Measurements from ENCODE around the gene GLRX. TPM values are rescaled to one million over a fixed set of nuclear protein-coding genes. Genes with fewer than 3 reads are reported as not detected.

Gene GLRX
- total RNA-seq, 2 donors from 2014 or later: 32.0 to 51.9 TPM

GRCh38 chr5:95808013-95808685 is 14.4 kb downstream of the GLRX start:
- DNase-seq: no peak
- Mint-ChIP-seq H3K27ac (peak overlapping the region; percentile 96), H3K4me3 (peak overlapping the region; percentile 79), H3K4me1 (peaks cover 52% of the 10 kb centered on the region), H3K36me3 (ENCODE audit: low read depth) (peaks cover under 1% of the 10 kb centered on the region), H3K27me3 (no peaks in the 10 kb centered on the region)
- H3K9me3 ChIP-seq (ENCODE audit: control insufficient read depth, low read length, poor library complexity, severe bottlenecking): no peaks in the 10 kb centered on the region
- ATAC-seq: peak; percentile 3

- Mint-ChIP-seq H3K4me1 (peaks cover 40% of the 10 kb centered on the region), H3K27ac (no peak overlapping the region), H3K27me3 (no peaks in the 10 kb centered on the region), H3K36me3 (ENCODE audit: low read depth) (no peaks in the 10 kb centered on the region), H3K4me3 (no peak overlapping the region)
- H3K9me3 ChIP-seq (ENCODE audit: control insufficient read depth, low read length, poor library complexity, severe bottlenecking): no peaks in the 10 kb centered on the region
- DNase-seq (no peak), ATAC-seq (no peak)
Measured at GRCh38 chr5:95806687-95807086, 15.8 kb downstream of the GLRX start.

- Mint-ChIP-seq H3K4me1 (peaks cover 25% of the 10 kb centered on the region), H3K27ac (no peak overlapping the region), H3K27me3 (no peaks in the 10 kb centered on the region), H3K36me3 (ENCODE audit: low read depth) (no peaks in the 10 kb centered on the region), H3K4me3 (no peak overlapping the region)
- ATAC-seq (no peak), DNase-seq (no peak)
- H3K9me3 ChIP-seq (ENCODE audit: control insufficient read depth, low read length, poor library complexity, severe bottlenecking): no peaks in the 10 kb centered on the region
Measured at GRCh38 chr5:95804736-95805539, 17.6 kb downstream of the GLRX start.

GRCh38 chr5:95803271-95804148 is 19.0 kb downstream of the GLRX start:
- Mint-ChIP-seq H3K27me3 (no peaks in the 10 kb centered on the region), H3K27ac (no peak overlapping the region), H3K4me3 (no peak overlapping the region), H3K4me1 (peaks cover 11% of the 10 kb centered on the region), H3K36me3 (ENCODE audit: low read depth) (no peaks in the 10 kb centered on the region)
- DNase-seq: no peak
- no peak for ATAC-seq
- no peaks in the 10 kb centered on the region for H3K9me3 ChIP-seq (ENCODE audit: control insufficient read depth, low read length, poor library complexity, severe bottlenecking)

GRCh38 chr5:95801961-95802360 is 20.6 kb downstream of the GLRX start:
- Mint-ChIP-seq H3K27me3 (no peaks in the 10 kb centered on the region), H3K4me3 (no peak overlapping the region), H3K27ac (no peak overlapping the region), H3K36me3 (ENCODE audit: low read depth) (no peaks in the 10 kb centered on the region), H3K4me1 (no peaks in the 10 kb centered on the region)
- ATAC-seq (no peak), DNase-seq (no peak)
- H3K9me3 ChIP-seq (ENCODE audit: control insufficient read depth, low read length, poor library complexity, severe bottlenecking): no peaks in the 10 kb centered on the region

- no peak overlapping the region for H3K27ac Mint-ChIP-seq
Measured at GRCh38 chr5:95801532-95801931, 21.0 kb downstream of the GLRX start.

GRCh38 chr5:95800553-95800952 is 22.0 kb downstream of the GLRX start:
- no peaks in the 10 kb centered on the region for H3K9me3 ChIP-seq (ENCODE audit: control insufficient read depth, low read length, poor library complexity, severe bottlenecking)
- Mint-ChIP-seq H3K4me1 (no peaks in the 10 kb centered on the region), H3K4me3 (no peak overlapping the region), H3K36me3 (ENCODE audit: low read depth) (no peaks in the 10 kb centered on the region), H3K27ac (no peak overlapping the region), H3K27me3 (no peaks in the 10 kb centered on the region)
- ATAC-seq: no peak
- no peak for DNase-seq

More at GRCh38 chr5:95801532-95801931, 21.0 kb downstream of the GLRX start:
- no peak for ATAC-seq
- no peaks in the 10 kb centered on the region for H3K36me3 Mint-ChIP-seq (ENCODE audit: low read depth)
- no peak for DNase-seq
- H3K9me3 ChIP-seq (ENCODE audit: control insufficient read depth, low read length, poor library complexity, severe bottlenecking): no peaks in the 10 kb centered on the region
- no peaks in the 10 kb centered on the region for H3K4me1 Mint-ChIP-seq
- no peaks in the 10 kb centered on the region for H3K27me3 Mint-ChIP-seq
- no peak overlapping the region for H3K4me3 Mint-ChIP-seq

- no peaks in the 10 kb centered on the region for H3K27me3 Mint-ChIP-seq
- no peak overlapping the region for H3K27ac Mint-ChIP-seq
- no peak overlapping the region for H3K4me3 Mint-ChIP-seq
- H3K4me1 Mint-ChIP-seq: no peaks in the 10 kb centered on the region
- H3K36me3 Mint-ChIP-seq (ENCODE audit: low read depth): no peaks in the 10 kb centered on the region
- no peak for ATAC-seq
- no peak for DNase-seq
- H3K9me3 ChIP-seq (ENCODE audit: control insufficient read depth, low read length, poor library complexity, severe bottlenecking): no peaks in the 10 kb centered on the region
Measured at GRCh38 chr5:95799191-95799835, 23.2 kb downstream of the GLRX start.

GRCh38 chr5:95798545-95798944 is 24.0 kb downstream of the GLRX start:
- DNase-seq (no peak), ATAC-seq (no peak)
- H3K27me3 Mint-ChIP-seq: no peaks in the 10 kb centered on the region
- H3K4me1 Mint-ChIP-seq: no peaks in the 10 kb centered on the region
- H3K36me3 Mint-ChIP-seq (ENCODE audit: low read depth): no peaks in the 10 kb centered on the region
- H3K4me3 Mint-ChIP-seq: no peak overlapping the region
- no peaks in the 10 kb centered on the region for H3K9me3 ChIP-seq (ENCODE audit: control insufficient read depth, low read length, poor library complexity, severe bottlenecking)
- no peak overlapping the region for H3K27ac Mint-ChIP-seq

- no peaks in the 10 kb centered on the region for H3K36me3 Mint-ChIP-seq (ENCODE audit: low read depth)
- no peak for ATAC-seq
Measured at GRCh38 chr5:95798048-95798447, 24.5 kb downstream of the GLRX start.

GRCh38 chr5:95797301-95797700 is 25.2 kb downstream of the GLRX start:
- H3K27ac Mint-ChIP-seq: no peak overlapping the region
- no peaks in the 10 kb centered on the region for H3K27me3 Mint-ChIP-seq
- ATAC-seq (no peak), DNase-seq (no peak)
- H3K4me1 Mint-ChIP-seq: no peaks in the 10 kb centered on the region
- no peaks in the 10 kb centered on the region for H3K36me3 Mint-ChIP-seq (ENCODE audit: low read depth)
- H3K4me3 Mint-ChIP-seq: no peak overlapping the region
- H3K9me3 ChIP-seq (ENCODE audit: control insufficient read depth, low read length, poor library complexity, severe bottlenecking): no peaks in the 10 kb centered on the region

More at GRCh38 chr5:95798048-95798447, 24.5 kb downstream of the GLRX start:
- no peaks in the 10 kb centered on the region for H3K9me3 ChIP-seq (ENCODE audit: control insufficient read depth, low read length, poor library complexity, severe bottlenecking)
- H3K27ac Mint-ChIP-seq: no peak overlapping the region
- H3K27me3 Mint-ChIP-seq: no peaks in the 10 kb centered on the region
- no peaks in the 10 kb centered on the region for H3K4me1 Mint-ChIP-seq
- no peak for DNase-seq
- H3K4me3 Mint-ChIP-seq: no peak overlapping the region

- ATAC-seq (no peak), DNase-seq (no peak)
- no peaks in the 10 kb centered on the region for H3K4me1 Mint-ChIP-seq
- H3K27ac Mint-ChIP-seq: no peak overlapping the region
- H3K36me3 Mint-ChIP-seq (ENCODE audit: low read depth): no peaks in the 10 kb centered on the region
- H3K27me3 Mint-ChIP-seq: no peaks in the 10 kb centered on the region
- H3K4me3 Mint-ChIP-seq: no peak overlapping the region
- no peaks in the 10 kb centered on the region for H3K9me3 ChIP-seq (ENCODE audit: control insufficient read depth, low read length, poor library complexity, severe bottlenecking)
Measured at GRCh38 chr5:95794070-95794516, 28.4 kb downstream of the GLRX start.

GRCh38 chr5:95791751-95792150 is 30.8 kb downstream of the GLRX start:
- Mint-ChIP-seq H3K4me1 (no peaks in the 10 kb centered on the region), H3K27me3 (no peaks in the 10 kb centered on the region), H3K36me3 (ENCODE audit: low read depth) (no peaks in the 10 kb centered on the region), H3K27ac (no peak overlapping the region), H3K4me3 (no peak overlapping the region)
- H3K9me3 ChIP-seq (ENCODE audit: control insufficient read depth, low read length, poor library complexity, severe bottlenecking): no peaks in the 10 kb centered on the region
- DNase-seq (no peak), ATAC-seq (no peak)

All from T-helper 17 cell (primary cell).